NCI-H2029 treated with DMSO at 0.1 percent for 48 hours (cell line): ENCODE measurements around the gene PCDH7.

Source experiments
- DNase-seq: peaks from one replicate; lab custom pipeline; 2025; lab: John Stamatoyannopoulos, UW

PCDH7 gene, protein sequence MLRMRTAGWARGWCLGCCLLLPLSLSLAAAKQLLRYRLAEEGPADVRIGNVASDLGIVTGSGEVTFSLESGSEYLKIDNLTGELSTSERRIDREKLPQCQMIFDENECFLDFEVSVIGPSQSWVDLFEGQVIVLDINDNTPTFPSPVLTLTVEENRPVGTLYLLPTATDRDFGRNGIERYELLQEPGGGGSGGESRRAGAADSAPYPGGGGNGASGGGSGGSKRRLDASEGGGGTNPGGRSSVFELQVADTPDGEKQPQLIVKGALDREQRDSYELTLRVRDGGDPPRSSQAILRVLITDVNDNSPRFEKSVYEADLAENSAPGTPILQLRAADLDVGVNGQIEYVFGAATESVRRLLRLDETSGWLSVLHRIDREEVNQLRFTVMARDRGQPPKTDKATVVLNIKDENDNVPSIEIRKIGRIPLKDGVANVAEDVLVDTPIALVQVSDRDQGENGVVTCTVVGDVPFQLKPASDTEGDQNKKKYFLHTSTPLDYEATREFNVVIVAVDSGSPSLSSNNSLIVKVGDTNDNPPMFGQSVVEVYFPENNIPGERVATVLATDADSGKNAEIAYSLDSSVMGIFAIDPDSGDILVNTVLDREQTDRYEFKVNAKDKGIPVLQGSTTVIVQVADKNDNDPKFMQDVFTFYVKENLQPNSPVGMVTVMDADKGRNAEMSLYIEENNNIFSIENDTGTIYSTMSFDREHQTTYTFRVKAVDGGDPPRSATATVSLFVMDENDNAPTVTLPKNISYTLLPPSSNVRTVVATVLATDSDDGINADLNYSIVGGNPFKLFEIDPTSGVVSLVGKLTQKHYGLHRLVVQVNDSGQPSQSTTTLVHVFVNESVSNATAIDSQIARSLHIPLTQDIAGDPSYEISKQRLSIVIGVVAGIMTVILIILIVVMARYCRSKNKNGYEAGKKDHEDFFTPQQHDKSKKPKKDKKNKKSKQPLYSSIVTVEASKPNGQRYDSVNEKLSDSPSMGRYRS (N-terminal part only)

DNA sequence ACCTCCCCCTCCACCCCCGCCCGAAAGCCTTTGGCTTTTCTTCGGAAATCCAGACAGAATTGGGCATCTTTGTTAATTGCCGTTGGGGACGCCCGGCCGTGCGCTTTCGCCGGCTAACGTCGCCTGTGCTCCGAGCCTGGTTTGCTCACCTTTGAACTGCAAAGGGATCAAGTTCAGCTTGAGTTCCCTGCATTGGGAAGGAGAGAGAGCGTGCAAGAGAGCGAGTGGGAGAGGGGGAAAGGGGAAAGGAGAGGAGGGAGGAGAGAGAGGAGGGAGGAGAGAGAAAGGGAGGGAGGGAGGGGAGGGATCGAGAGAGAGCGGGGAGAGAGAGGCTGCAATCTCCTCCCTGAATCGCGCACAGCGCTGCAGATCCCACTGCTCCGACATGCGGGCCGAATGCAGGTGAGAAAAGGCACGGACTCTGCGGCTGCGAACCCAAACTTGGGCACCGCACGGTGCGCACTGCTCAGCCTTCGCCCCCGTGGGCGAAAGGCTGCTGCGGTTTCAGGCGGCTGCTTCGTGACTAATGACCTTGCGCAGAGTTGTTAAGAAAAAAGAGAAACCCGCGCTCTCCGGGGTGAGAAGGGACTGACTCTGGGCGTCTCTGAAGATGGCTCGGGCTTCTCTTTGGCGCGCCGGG lies at the start of gene PCDH7:
TSS of gene PCDH7 (plus strand) at position 349 of the 640 bp plus-strand sequence. CDS start 1,054 bp downstream, outside the sequence.
- no peak for DNase-seq

DNA sequence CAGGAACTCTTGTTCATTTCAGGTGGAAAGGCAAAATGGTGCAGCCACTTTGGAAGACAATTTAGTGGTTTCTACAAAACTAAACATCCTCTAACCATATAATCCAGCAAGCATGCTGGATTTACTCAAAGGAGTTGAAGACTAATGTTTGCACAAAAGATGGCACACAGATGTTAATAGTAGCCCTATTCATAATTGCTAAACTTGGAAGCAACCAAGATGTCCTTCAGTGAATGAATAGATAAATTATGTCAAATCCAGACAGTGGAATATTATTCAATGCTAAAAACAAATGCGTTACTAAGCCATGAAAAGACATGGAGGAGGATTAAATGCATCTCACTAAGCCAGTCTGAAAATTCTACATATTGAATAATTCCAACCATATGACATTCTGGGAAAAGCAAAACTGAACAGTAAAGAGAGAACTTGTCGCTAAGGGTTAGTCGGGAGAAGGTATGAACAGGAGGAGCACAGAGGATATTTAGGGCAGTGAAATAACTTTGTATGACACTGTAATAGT lies 48.2 kb upstream of the PCDH7 start:
- DNase-seq = no peak

DNA sequence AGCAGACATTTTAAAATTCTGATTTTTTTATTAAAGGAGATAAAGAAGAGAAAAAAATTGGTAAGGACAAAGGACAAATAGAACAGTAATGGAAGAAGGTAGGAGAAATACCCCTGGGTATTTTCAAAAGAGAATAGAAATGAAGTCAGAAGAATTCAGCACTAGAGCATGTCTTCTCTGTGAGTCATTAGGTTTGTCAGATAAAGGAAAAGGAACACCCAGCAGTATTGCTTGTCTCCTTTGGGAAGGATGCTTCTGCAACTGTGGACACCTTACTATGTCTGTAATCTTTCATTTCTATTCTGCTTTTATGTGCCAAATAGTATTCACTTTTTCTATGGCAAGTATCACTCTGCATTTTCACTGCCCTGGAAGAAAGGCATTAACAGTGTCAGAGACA lies 24.0 kb upstream of the PCDH7 start:
- no peak for DNase-seq

DNA sequence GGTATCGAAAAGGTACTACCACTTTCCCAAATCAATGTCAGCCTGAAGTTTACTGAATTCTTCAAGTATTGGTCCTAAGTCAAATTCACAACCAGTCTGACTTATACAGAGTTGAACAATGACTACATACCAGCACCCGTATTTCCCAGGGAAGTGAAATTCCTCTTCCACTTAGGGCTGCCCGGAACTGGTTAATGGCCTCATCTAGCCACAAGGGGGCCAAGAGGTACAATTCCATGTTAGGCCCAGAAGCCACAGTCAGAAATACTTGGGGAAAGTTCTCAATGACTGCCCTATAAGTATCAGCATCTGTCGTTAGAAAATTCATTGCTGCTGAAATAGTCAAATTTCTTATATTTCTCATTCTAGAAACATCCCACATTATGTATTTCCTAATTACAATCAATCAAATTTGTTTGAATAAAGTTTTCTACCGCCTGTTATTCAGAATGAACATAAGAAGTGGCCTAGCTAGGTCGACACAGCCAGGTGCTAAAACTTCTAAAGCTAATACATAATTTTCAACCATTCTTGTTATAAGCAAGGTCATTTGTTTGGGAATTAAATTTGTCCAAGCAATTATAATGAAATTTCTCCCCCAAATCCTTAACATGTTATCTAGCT lies 5.6 kb upstream of the PCDH7 start:
- no peak for DNase-seq

DNA sequence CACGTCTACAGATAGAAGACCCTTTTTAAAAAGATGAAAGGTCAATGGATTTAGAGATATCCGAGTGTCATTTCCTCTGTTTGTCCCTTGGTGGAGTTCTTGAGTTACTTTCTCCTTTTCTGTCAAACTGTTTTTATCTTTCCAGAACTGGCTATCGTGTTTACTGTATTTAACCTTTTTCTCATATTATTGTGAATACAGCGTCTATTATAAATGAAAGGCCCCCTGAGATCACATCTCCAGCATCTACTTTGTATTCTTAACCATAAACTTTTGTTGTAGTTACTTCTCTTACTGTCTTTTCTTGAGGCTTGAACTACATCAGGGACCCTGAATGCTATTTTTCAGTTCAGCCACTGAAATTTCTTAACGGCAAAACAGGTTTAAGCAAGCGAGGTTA lies 4.0 kb upstream of the PCDH7 start:
- DNase-seq = no peak

DNA sequence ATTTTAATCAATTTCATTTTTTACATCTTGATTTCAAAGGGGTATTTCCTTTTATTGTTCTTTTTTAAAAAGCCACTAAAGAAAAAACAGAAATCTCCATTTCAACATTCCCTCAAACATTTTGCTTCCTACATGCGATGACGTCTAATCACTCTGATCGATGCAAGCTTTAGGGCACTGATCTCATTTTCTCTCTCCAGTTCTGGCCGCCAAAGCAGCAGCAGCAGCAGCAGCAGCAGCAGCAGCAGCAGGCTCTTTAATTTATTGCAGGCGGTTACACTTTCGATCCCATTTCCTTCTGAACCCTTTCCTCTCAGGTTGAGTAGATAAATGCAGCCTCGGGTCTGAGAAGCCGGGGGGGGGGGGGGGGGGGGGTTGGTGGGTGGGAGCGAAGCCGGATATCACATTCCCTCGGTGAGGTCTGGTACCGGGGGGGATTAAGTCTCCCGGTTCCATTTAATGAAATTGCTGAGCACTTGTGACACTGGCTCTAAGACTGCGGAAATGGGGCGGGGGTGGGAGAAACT lies 3.4 kb upstream of the PCDH7 start:
- DNase-seq = no peak

DNA sequence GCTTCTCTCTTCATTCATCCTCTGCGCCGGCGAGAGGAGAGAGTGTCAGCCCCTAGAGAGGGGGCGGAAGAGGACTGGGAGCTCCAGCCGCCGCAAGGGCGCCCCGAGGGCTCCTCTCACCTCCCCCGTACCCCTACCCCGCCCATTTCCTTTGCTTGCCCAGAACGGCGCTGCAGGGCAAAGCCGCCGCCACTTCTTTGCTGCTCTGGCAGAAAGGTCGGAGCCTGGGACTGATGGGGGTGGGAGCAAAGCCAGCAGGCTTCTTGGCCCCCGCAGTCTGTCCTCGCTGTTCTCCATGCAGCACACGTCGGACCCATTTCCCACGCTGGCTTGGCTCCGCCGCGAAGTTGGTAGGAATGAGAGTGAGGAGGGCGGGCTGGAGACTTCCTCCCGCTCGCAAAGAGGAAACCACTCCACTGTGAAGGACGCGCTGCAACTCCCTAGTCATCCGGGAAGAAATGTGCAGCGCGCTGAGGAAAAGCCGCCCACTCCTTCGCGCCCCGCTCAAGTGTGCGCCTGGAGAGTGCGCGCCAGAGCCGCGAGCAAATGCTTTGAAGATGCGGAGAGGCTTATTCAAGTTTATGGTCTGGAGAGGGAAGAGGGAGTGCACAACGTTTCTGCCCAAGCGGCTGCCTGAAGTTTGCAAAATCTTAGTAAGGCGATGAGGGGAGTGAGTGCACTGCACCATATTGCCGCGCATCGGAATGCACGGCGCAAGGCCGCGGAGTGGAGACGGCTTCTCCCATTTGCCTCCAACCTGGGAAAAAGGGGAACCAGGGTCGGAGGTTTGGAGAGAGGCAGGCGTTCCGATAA lies 2.8 kb upstream of the PCDH7 start:
- no peak for DNase-seq

DNA sequence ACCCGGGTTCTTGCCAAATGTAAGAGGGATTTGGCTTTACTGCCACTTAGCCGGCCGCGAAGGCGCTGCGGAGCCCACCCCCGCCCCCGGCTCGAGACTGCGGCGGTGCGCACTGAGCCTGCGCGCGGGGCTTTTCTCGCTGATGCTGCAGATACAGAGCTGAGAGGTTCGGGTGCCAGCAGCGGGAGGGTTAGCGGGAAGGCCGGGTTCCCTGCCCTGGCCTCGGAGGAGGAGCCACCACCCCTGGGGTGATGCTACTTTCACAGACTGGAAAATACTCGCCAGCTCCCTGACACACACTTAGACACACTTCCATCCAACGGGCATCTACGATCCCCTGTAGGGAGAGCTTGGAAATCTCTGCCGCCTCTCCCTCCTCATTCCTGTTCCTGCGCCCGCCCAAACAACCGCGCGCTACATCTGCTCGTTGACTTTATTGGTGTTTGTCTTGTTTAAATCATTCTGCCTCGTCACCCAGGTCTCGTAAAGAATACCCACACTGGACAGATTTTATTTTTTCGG lies 2.1 kb upstream of the PCDH7 start:
- no peak for DNase-seq

DNA sequence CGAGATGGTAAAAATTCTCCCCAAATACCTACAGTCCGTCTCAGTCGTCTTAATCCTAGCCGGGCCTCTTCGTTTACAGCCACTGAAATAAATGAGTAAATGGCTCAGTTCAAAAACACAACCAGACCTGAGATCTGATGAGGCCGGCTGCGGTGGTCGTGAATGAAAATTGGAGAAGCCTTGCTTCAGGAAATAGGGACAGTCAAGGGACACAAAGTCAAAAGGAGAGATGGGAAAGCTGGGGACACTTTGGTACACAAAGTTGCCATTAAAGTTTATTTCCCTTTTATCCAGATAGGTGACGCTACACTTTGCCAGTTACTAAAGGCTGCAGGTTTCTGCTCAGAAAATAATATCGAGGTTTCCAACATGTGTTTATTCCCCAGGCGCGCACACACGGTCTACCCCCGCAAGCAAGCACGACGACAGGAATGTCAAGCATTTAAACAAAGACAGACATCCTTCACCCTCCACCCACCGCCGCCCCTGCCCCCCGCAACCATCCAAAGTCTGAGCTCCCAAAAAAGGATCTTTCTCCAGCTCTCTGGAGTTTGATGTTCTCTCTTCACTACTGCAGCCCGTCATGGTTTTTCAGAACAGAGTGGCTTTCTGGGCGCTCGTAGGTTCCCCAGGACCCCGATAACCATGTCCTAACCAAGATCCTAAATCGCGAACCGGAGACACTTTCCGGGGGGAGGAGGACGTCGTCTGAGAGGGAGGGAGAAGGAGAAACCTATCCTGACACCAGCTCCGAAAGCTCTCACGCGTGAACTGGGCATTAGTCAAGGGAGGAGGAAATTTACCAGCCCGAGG lies 1.3 kb upstream of the PCDH7 start:
- DNase-seq = no peak

DNA sequence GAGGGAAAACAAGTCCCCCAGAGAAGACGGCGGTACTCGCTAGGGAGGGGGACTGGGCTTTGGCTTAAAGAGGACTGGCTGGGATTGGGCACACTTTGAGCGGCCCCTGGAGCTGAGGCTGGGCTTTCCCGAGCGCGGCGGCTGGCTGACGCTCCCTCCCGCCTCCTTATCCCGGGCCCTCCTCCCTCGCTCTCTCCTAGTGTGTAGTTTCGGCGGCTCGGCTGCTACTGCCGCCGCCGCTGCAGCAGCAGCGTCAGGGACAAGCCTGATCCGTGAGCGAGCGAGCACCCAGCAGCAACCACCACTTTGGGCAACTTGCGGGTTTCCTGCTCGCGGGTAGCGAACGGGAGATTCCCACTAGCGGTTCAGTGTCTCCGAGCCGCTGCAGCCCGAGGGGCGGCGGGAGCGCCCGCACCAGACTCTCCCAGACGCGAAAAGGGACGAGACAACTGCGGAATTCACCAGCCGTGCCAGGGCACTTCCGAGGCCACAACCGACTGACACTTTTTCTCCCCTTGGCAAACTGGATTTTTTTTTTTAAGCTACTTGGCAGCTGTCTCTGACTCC lies 632 bp upstream of the PCDH7 start:
- peak; percentile 46 for DNase-seq

DNA sequence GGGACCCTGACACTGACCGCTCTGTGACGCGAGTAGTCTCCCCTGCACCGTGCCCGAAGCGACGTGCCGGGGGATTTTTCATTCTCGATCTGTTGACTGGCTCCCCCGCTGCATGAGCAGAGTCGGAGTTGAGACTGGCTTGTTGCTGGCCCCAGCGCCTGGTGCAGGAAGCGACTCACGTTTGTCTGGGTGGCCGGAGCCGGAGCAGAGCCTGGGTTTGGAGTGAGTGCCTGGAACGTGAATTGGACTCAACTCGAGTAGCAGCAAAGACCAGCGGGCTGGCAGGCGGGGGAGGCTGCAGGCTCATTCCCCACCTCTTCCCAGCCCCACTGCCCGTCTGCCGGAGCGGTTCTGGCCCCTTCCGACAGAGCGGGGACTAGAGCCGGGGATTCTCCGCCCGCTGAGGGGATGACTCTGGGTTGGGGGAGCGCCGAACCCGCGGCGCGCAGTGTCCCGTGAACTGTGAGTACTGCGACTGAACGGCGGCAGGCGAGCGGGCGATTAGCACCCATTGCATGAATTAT lies 554 bp downstream of the PCDH7 start:
- no peak for DNase-seq

DNA sequence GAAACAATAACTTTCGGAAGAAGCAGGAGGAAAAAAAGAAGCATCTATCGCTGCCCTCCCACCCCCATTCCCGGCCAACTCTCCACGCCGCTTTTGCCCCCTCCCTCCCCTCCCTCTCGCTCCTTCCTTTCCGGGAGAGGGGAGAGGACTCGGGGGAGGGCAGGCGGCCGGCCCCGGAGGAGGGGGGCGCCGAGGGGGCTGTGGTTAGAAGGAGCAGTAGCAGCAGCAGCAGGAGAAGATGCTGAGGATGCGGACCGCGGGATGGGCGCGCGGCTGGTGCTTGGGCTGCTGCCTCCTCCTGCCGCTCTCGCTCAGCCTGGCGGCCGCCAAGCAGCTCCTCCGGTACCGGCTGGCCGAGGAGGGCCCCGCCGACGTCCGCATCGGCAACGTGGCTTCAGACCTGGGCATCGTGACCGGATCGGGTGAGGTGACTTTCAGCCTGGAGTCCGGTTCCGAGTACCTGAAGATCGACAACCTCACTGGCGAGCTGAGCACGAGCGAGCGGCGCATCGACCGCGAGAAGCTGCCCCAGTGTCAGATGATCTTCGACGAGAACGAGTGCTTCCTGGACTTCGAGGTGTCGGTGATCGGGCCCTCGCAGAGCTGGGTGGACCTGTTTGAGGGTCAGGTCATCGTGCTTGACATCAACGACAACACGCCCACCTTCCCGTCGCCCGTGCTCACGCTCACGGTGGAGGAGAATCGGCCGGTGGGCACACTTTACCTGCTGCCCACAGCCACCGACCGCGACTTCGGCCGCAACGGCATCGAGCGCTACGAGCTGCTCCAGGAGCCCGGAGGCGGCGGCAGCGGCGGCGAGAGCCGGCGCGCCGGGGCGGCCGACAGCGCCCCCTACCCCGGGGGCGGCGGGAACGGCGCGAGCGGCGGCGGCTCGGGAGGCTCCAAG lies 1.3 kb downstream of the PCDH7 start:
- no peak for DNase-seq

DNA sequence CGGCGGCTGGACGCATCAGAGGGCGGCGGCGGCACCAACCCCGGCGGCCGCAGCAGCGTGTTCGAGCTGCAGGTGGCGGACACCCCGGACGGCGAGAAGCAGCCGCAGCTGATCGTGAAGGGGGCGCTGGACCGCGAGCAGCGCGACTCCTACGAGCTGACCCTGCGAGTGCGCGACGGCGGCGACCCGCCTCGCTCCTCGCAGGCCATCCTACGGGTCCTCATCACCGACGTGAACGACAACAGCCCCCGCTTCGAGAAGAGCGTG lies 1.9 kb downstream of the PCDH7 start:
- DNase-seq = no peak

DNA sequence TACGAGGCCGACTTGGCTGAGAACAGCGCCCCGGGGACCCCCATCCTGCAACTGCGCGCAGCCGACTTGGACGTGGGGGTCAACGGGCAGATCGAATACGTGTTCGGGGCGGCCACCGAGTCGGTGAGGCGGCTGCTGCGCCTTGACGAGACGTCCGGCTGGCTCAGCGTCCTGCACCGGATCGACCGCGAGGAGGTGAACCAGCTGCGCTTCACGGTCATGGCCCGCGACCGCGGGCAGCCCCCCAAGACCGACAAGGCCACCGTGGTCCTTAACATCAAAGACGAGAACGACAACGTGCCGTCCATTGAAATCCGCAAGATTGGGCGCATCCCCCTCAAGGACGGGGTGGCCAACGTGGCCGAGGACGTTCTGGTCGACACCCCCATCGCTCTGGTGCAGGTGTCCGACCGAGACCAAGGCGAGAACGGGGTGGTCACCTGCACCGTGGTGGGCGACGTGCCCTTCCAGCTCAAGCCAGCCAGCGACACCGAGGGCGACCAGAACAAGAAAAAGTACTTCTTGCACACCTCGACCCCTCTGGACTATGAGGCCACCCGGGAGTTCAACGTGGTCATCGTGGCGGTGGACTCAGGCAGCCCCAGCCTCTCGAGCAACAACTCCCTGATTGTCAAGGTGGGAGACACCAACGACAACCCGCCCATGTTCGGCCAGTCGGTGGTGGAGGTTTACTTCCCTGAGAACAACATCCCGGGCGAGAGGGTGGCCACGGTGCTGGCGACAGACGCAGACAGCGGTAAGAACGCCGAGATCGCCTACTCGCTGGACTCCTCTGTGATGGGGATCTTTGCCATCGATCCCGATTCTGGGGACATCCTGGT lies 2.4 kb downstream of the PCDH7 start:
- DNase-seq = no peak

DNA sequence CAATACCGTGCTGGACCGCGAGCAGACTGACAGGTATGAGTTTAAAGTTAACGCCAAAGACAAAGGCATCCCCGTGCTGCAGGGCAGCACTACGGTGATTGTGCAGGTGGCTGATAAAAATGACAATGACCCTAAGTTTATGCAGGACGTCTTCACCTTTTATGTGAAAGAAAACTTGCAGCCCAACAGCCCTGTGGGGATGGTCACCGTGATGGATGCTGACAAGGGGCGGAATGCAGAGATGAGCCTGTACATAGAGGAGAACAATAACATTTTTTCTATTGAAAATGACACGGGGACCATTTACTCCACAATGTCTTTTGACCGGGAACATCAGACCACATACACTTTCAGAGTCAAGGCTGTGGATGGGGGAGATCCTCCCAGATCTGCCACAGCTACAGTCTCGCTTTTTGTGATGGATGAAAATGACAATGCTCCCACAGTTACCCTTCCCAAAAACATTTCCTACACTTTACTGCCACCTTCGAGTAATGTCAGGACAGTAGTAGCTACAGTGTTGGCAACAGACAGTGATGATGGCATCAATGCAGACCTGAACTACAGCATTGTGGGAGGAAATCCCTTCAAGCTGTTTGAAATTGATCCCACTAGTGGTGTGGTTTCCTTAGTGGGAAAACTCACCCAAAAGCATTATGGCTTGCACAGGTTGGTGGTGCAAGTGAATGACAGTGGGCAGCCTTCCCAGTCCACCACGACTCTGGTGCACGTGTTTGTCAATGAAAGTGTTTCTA lies 3.2 kb downstream of the PCDH7 start:
- no peak for DNase-seq

DNA sequence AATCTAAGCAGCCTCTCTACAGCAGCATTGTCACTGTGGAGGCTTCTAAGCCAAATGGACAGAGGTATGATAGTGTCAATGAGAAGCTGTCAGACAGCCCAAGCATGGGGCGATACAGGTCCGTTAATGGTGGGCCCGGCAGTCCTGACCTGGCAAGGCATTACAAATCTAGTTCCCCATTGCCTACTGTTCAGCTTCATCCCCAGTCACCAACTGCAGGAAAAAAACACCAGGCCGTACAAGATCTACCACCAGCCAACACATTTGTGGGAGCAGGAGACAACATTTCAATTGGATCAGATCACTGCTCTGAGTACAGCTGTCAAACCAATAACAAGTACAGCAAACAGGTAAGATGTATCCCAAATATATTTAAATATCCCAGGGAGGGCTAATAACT lies 4.1 kb downstream of the PCDH7 start:
- no peak for DNase-seq
